H1 (cell line): Measurements from ENCODE around the gene SLC6A3. TPM values are rescaled to one million over a fixed set of nuclear protein-coding genes. Genes with fewer than 3 reads are reported as not detected.
A peak's percentile ranks its signal among the peaks of the same experiment; 100 is the strongest.

Source experiments
- BACH1 ChIP-seq: IDR thresholded peaks from 2 replicates; pipeline ENCODE4 v1.6.1; 2012; ENCODE audit warnings: low read length, improper control_type of control experiment
- EGR1 ChIP-seq: IDR thresholded peaks from 2 replicates; pipeline ENCODE4 v1.6.1; 2011; ENCODE audit warnings: low read depth, low read length, borderline replicate concordance
- GABPA ChIP-seq: IDR thresholded peaks from 2 replicates; pipeline ENCODE4 v1.6.1; 2011; ENCODE audit warnings: mild to moderate bottlenecking, low read length, moderate library complexity, borderline replicate concordance; ENCODE audit not compliant: insufficient read depth
- HDAC2 ChIP-seq, 2 experiments: fragments of 300-600 bp in 1 of 2; sonication (generic) in 1 of 2; IDR thresholded peaks; 2 replicates each; pipeline ENCODE4 v1.6.1; 2011 to 2012; ENCODE audit warnings: low read depth in 2 of 2, low read length in 2 of 2, mild to moderate bottlenecking in 2 of 2, moderate library complexity in 2 of 2, borderline replicate concordance in 1 of 2, inconsistent platforms in 1 of 2
- JUN ChIP-seq: IDR thresholded peaks from 2 replicates; pipeline ENCODE4 v1.6.1; 2011; ENCODE audit warnings: low read depth, mild to moderate bottlenecking, improper control_type of control experiment, low read length
- POLR2A ChIP-seq, 2 experiments: IDR thresholded peaks; 1 replicate in 1 of 2; 2 replicates in 1 of 2; pipeline ENCODE4 v1.6.1; 2011; ENCODE audit warnings: low read depth in 2 of 2, low read length in 2 of 2, mild to moderate bottlenecking in 2 of 2; ENCODE audit errors: control extremely low read depth in 1 of 2
- polyA plus RNA-seq, 7 experiments: library from polyadenylated mRNA; depleted of rRNA in 3 of 7; stranded (reverse) in 5 of 7; unstranded in 2 of 7; fragments of >200 nt in 5 of 7; fragments of 200-250 nt in 2 of 7; gene quantifications; 1 replicate in 5 of 7; 2 replicates in 1 of 7; 4 replicates in 1 of 7; pipeline versions ENCODE4 v1.2.1 to v1.2.3, GENCODE V29; 2011 to 2013; ENCODE audit warnings: missing spikeins in 2 of 7, mixed read lengths in 2 of 7
- total RNA-seq: library from RNA; stranded (reverse); fragmentation: NEBNext Ultra II Directional; extraction: Animal tissue kit (Norgen Biotek cat#: 25700); gene quantifications from 2 replicates; pipeline ENCODE4 v1.2.1, GENCODE V29; 2021
- TF ChIP-seq, protein P1 (sequence below): IDR thresholded peaks from 2 replicates; pipeline ENCODE4 v1.6.1; 2012; ENCODE audit warnings: inconsistent platforms

SLC6A3 gene
- total and polyA plus RNA-seq, 2 of the 8 experiments (the other 6 are each of a cell fraction or from before 2014, with no cell fraction given), result 0.48 to 0.91 TPM

DNA sequence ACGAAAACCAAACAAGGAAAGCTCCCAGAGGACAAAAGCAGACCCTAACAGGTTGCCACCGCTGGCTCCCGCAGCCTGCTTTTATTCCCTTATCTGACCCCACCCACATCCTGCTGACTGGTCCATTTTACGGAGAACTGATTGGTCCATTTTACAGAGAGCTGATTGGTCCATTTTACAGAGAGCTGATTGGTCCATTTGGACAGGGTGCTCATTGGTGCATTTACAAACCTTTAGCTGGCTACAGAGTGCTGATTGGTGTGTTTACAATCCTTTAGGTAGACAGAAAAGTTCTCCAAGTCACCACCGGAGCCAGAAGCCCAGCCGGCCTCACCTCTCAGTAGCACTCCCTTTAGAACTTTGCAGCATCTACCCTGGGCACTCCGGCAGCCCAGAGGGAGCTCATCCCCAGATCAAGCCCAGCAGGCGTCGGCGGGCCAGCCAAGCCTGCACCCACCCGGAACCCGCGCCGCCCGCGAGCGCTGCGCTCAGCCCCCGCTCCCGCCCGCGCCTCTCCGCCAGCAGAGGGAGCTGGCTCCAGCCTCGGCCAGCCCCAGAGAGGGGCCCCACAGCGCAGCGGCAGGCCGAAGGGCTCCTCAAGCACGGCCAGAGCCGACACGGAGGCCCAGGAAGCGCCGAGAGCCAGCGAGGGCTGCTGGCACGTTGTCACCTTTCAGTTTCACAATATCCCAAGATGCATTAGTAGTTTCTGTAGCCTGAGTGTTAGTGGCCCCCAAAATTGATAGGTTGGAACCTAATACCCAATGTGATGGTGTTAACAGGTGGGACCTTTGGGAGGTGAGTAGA lies 65.0 kb downstream of the SLC6A3 start (continued):
- TF ChIP-seq EGR1, result peak; percentile 63; the same call in 1 of the 2 replicates
- TF ChIP-seq, protein P1, sequence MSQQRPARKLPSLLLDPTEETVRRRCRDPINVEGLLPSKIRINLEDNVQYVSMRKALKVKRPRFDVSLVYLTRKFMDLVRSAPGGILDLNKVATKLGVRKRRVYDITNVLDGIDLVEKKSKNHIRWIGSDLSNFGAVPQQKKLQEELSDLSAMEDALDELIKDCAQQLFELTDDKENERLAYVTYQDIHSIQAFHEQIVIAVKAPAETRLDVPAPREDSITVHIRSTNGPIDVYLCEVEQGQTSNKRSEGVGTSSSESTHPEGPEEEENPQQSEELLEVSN, result peak; percentile 61
- no peak for TF ChIP-seq POLR2A (IDR thresholded peaks at IDR 0.05; ENCODE audit: control extremely low read depth in 1 of 2, low read depth in 2 of 2, low read length in 2 of 2)
- TF ChIP-seq JUN, result no peak
- TF ChIP-seq HDAC2 (IDR thresholded peaks at IDR 0.05; ENCODE audit: borderline replicate concordance in 1 of 2, low read depth in 2 of 2, low read length in 2 of 2), result 0 out of 4 replicates have a peak, but pooled peaks have one; percentile 38
- peak; percentile 81; the same call in 1 of the 2 replicates for TF ChIP-seq GABPA
- TF ChIP-seq BACH1, result peak; percentile 31; the same call in 1 of the 2 replicates
